Liver (tissue), 9 donors: ENCODE data around the gene HLA-G. TPM values are rescaled to one million over a fixed set of nuclear protein-coding genes. Genes with fewer than 3 reads are reported as not detected.
A peak's percentile ranks its signal among the peaks of the same experiment; 100 is the strongest.

Experiments used
- DNase-seq: peaks from one replicate; pipeline ENCODE4 v3.0.0-alpha.2; 2017; ENCODE audit warnings: low spot score
- H3K27ac ChIP-seq, 2 donors: one replicate each; pipeline ENCODE4 v1.7.0; 2013; ENCODE audit warnings: inconsistent platforms in 2 of 2, low read length in 2 of 2, control low read depth in 1 of 2, low read depth in 1 of 2, mild to moderate bottlenecking in 1 of 2
- H3K27me3 ChIP-seq, 4 donors: one replicate each; pipeline versions ENCODE4 v1.6.1 to v1.7.0; 2013; ENCODE audit warnings: low read length in 3 of 4, inconsistent platforms in 1 of 4, mild to moderate bottlenecking in 1 of 4, moderate library complexity in 1 of 4; ENCODE audit not compliant: control insufficient read depth in 4 of 4, insufficient read depth in 4 of 4
- H3K36me3 ChIP-seq, 4 donors: one replicate each; pipeline versions ENCODE4 v1.6.1 to v1.7.0; 2013; ENCODE audit warnings: low read length in 3 of 4, mild to moderate bottlenecking in 3 of 4, low read depth in 1 of 4, moderate library complexity in 1 of 4; ENCODE audit not compliant: control insufficient read depth in 4 of 4, insufficient read depth in 3 of 4
- H3K4me1 ChIP-seq, 4 donors: one replicate each; pipeline versions ENCODE4 v1.6.1 to v1.7.0; 2013; ENCODE audit warnings: low read length in 3 of 4, mild to moderate bottlenecking in 3 of 4, moderate library complexity in 1 of 4; ENCODE audit not compliant: control insufficient read depth in 4 of 4, insufficient read depth in 4 of 4
- H3K4me3 ChIP-seq, 3 donors: one replicate each; pipeline versions ENCODE4 v1.6.1 to v1.7.0; 2013; ENCODE audit warnings: low read length in 3 of 3, control low read depth in 1 of 3, low read depth in 1 of 3, mild to moderate bottlenecking in 1 of 3
- H3K9ac ChIP-seq, 2 donors: one replicate each; pipeline ENCODE4 v1.7.0; 2013; ENCODE audit warnings: low read length in 2 of 2, mild to moderate bottlenecking in 2 of 2, moderate library complexity in 2 of 2, control low read depth in 1 of 2, low read depth in 1 of 2
- H3K9me3 ChIP-seq, 4 donors: one replicate each; pipeline versions ENCODE4 v1.6.1 to v1.7.0; 2013; ENCODE audit warnings: low read length in 3 of 4; ENCODE audit not compliant: control insufficient read depth in 4 of 4
- EGR1 ChIP-seq, 2 donors: IDR thresholded peaks; 2 replicates each; pipeline ENCODE4 v1.6.1; 2016 to 2018; ENCODE audit warnings: antibody characterized with exemption in 2 of 2, low read depth in 2 of 2
- FOXA1 ChIP-seq: IDR thresholded peaks from 2 replicates; pipeline ENCODE4 v1.6.1; 2016; ENCODE audit warnings: antibody characterized with exemption
- GABPA ChIP-seq, 2 donors: IDR thresholded peaks in 1 of 2; conservative IDR thresholded peaks in 1 of 2; 2 replicates each; pipeline ENCODE4 v1.6.1; 2016; ENCODE audit warnings: antibody characterized with exemption in 2 of 2, mild to moderate bottlenecking in 1 of 2, moderate library complexity in 1 of 2
- HNF4A ChIP-seq, 2 donors: conservative IDR thresholded peaks; 2 replicates each; pipeline ENCODE4 v1.6.1; 2016; ENCODE audit warnings: antibody characterized with exemption in 2 of 2, mild to moderate bottlenecking in 2 of 2
- HNF4G ChIP-seq: IDR thresholded peaks from 2 replicates; pipeline ENCODE4 v1.6.1; 2016; ENCODE audit warnings: antibody characterized with exemption
- JUND ChIP-seq, 2 donors: IDR thresholded peaks; 2 replicates each; pipeline ENCODE4 v1.6.1; 2016; ENCODE audit warnings: antibody characterized with exemption in 2 of 2
- NR2F2 ChIP-seq: IDR thresholded peaks from 2 replicates; pipeline ENCODE4 v1.6.1; 2016; ENCODE audit warnings: antibody characterized with exemption
- RAD21 ChIP-seq, 2 donors: IDR thresholded peaks; 2 replicates each; pipeline ENCODE4 v1.6.1; 2016; ENCODE audit warnings: antibody characterized with exemption in 2 of 2, mild to moderate bottlenecking in 2 of 2
- RXRA ChIP-seq, 2 donors: IDR thresholded peaks; 2 replicates each; pipeline ENCODE4 v1.6.1; 2017 to 2018; ENCODE audit warnings: antibody characterized with exemption in 2 of 2, mild to moderate bottlenecking in 1 of 2
- SP1 ChIP-seq: IDR thresholded peaks from 2 replicates; pipeline ENCODE4 v1.6.1; 2018; ENCODE audit warnings: antibody characterized with exemption, mild to moderate bottlenecking
- YY1 ChIP-seq: IDR thresholded peaks from 2 replicates; pipeline ENCODE4 v1.6.1; 2016; ENCODE audit warnings: antibody characterized with exemption, mild to moderate bottlenecking
- WGBS: extraction: QIAGEN DNeasy Blood & Tissue Kit; methylation state at CpG from one replicate; pipeline ENCODE4 v1.1.7; 2013; 5-methylcytosine and 5-hydroxymethylcytosine counted together
- polyA plus RNA-seq, 2 donors: library from polyadenylated mRNA; stranded (reverse) in 1 of 2; unstranded in 1 of 2; fragments of 200-250 nt in 1 of 2; fragments of >200 nt in 1 of 2; fragmentation: Nextera tagmentation in 1 of 2; extraction: Ambion mirVana in 1 of 2; gene quantifications; one replicate each; pipeline versions ENCODE4 v1.2.1 to v1.2.3, GENCODE V29; 2013 to 2015
- total RNA-seq, 2 donors: library from RNA; depleted of rRNA; stranded (reverse); fragments of >200 nt; gene quantifications; one replicate each; pipeline ENCODE4 v1.2.3, GENCODE V29; 2014
- TF ChIP-seq, protein P1 (sequence below): IDR thresholded peaks from 2 replicates; pipeline ENCODE4 v1.6.1; 2016; ENCODE audit warnings: antibody characterized with exemption, mild to moderate bottlenecking
- donor health status: healthy.
- donor health status: healthy.
- donor health status: healthy.
- donor health status: healthy.
- donor health status: healthy.

Gene HLA-G
- total and polyA plus RNA-seq, 4 donors = 0.79 TPM; not detected in 3

DNA sequence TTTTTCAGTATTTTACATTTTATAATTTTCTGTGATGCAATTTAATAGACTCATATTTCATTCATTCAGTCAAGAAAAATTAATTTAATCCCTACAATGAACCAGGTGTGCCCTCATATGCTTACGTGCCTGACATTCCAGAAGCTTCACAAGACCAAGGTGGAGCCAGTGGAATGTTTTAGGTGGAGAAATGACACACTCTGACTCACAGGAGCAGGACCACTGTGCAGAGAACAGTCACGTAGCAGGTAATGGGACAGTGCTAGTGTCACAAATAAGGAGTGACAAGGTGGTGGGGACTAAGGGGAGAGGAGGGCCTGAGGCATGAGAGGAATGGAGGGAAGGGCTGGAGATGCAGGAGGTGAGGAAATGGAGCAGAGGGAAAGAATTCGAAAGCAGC lies 37.0 kb upstream of the HLA-G start:
- no peak overlapping the region for H3K27ac ChIP-seq
- no peaks in the 10 kb centered on the region for H3K9me3 ChIP-seq
- H3K4me1 ChIP-seq = peaks cover 0 to 16% (median 7%) of the 10 kb centered on the region in 4 donors
- no peak for TF ChIP-seq SP1
- TF ChIP-seq YY1 = no peak
- no peak for TF ChIP-seq JUND (IDR thresholded peaks at IDR 0.05)
- TF ChIP-seq FOXA1 = no peak
- no peak for TF ChIP-seq NR2F2
- TF ChIP-seq EGR1 (IDR thresholded peaks at IDR 0.05; ENCODE audit: low read depth in 2 of 2) = no peak
- TF ChIP-seq HNF4G = no peak
- TF ChIP-seq HNF4A (conservative IDR thresholded peaks at IDR 0.05) = no peak
- DNase-seq = no peak
- WGBS = 95% methylated on average over 3 of the region's 3 CpGs
- no peak overlapping the region for H3K4me3 ChIP-seq
- H3K27me3 ChIP-seq = peaks cover 0 to 3% (median 1%) of the 10 kb centered on the region in 4 donors
- H3K36me3 ChIP-seq = no peaks in the 10 kb centered on the region
- H3K9ac ChIP-seq = no peak overlapping the region

GRCh38 chr6:29791162-29791561 lies 36.5 kb upstream of the HLA-G start:
- no peak for DNase-seq
- Histone ChIP-seq H3K4me1 (peaks cover 0 to 16% (median 7%) of the 10 kb centered on the region in 4 donors), H3K9ac (no peak overlapping the region), H3K27me3 (peaks cover 0 to 3% (median 1%) of the 10 kb centered on the region in 4 donors), H3K27ac (no peak overlapping the region), H3K9me3 (no peaks in the 10 kb centered on the region), H3K4me3 (peak overlapping the region in 1 of 3 donors; percentile 54), H3K36me3 (no peaks in the 10 kb centered on the region)
- WGBS = 66% methylated on average over 3 of the region's 3 CpGs
- TF ChIP-seq, protein P1, sequence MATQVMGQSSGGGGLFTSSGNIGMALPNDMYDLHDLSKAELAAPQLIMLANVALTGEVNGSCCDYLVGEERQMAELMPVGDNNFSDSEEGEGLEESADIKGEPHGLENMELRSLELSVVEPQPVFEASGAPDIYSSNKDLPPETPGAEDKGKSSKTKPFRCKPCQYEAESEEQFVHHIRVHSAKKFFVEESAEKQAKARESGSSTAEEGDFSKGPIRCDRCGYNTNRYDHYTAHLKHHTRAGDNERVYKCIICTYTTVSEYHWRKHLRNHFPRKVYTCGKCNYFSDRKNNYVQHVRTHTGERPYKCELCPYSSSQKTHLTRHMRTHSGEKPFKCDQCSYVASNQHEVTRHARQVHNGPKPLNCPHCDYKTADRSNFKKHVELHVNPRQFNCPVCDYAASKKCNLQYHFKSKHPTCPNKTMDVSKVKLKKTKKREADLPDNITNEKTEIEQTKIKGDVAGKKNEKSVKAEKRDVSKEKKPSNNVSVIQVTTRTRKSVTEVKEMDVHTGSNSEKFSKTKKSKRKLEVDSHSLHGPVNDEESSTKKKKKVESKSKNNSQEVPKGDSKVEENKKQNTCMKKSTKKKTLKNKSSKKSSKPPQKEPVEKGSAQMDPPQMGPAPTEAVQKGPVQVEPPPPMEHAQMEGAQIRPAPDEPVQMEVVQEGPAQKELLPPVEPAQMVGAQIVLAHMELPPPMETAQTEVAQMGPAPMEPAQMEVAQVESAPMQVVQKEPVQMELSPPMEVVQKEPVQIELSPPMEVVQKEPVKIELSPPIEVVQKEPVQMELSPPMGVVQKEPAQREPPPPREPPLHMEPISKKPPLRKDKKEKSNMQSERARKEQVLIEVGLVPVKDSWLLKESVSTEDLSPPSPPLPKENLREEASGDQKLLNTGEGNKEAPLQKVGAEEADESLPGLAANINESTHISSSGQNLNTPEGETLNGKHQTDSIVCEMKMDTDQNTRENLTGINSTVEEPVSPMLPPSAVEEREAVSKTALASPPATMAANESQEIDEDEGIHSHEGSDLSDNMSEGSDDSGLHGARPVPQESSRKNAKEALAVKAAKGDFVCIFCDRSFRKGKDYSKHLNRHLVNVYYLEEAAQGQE = no peak
- TF ChIP-seq HNF4G (no peak), YY1 (no peak), RXRA (IDR thresholded peaks at IDR 0.05) (no peak), GABPA (IDR thresholded peaks at IDR 0.05 in 1 of 2, conservative IDR thresholded peaks at IDR 0.05 in 1 of 2) (no peak), SP1 (no peak)

DNA sequence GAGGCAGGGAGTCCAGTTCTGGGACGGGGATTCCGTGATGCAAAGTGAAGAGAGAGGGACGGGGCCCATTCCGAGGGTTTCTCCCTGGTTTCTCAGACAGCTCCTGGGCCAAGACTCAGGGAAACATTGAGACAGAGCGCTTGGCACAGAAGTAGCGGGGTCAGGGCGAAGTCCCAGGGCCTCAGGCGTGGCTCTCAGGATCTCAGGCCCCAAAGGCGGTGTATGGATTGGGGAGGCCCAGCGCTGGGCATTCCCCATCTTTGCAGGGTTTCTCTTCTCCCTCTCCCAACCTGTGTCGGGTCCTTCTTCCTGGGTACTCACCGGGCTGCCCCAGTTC lies 35.9 kb upstream of the HLA-G start:
- no peak for TF ChIP-seq RAD21 (IDR thresholded peaks at IDR 0.05)
- TF ChIP-seq HNF4A (conservative IDR thresholded peaks at IDR 0.05) = peak in 1 of 2 donors; percentile 7
- Histone ChIP-seq H3K9ac (no peak overlapping the region), H3K4me1 (peaks cover 0 to 16% (median 7%) of the 10 kb centered on the region in 4 donors), H3K9me3 (no peaks in the 10 kb centered on the region), H3K27me3 (peaks cover 0 to 3% (median 1%) of the 10 kb centered on the region in 4 donors), H3K4me3 (peak overlapping the region; percentile 38 to 86 (median 54)), H3K36me3 (no peaks in the 10 kb centered on the region), H3K27ac (no peak overlapping the region)
- 48% methylated on average over 12 of the region's 12 CpGs for WGBS
- DNase-seq = no peak
